Heart right ventricle (tissue), 16 donors: ENCODE data around the gene CXCL13. TPM values are rescaled to one million over a fixed set of nuclear protein-coding genes. Genes with fewer than 3 reads are reported as not detected.

Source experiments
- ATAC-seq, 8 donors: fragments of 200-7000 bp; cut with Tn5 transposase; one replicate each; pipeline ENCODE4 v1.9.1; 2020; ENCODE audit warnings: mild to moderate bottlenecking in 8 of 8, moderate library complexity in 8 of 8, moderate number of reproducible peaks in 1 of 8
- DNase-seq, 2 donors: peaks; one replicate each; pipeline ENCODE4 v3.0.0-alpha.2; 2020
- H3K27ac ChIP-seq, 10 donors: fragments of 200-600 bp; sonication (generic) in 2 of 10; one replicate each; pipeline versions ENCODE4 v1.5.0 to v1.8.0; 2020 to 2022; ENCODE audit warnings: mild to moderate bottlenecking in 3 of 10
- H3K27me3 ChIP-seq, 7 donors: fragments of 200-600 bp; one replicate each; pipeline ENCODE4 v1.8.0; 2021 to 2022; ENCODE audit warnings: mild to moderate bottlenecking in 2 of 7
- H3K36me3 ChIP-seq, 9 donors: fragments of 200-600 bp; sonication (generic) in 1 of 9; one replicate each; pipeline versions ENCODE4 v1.5.0 to v1.8.0; 2020 to 2022; ENCODE audit warnings: mild to moderate bottlenecking in 2 of 9
- H3K4me1 ChIP-seq, 9 donors: fragments of 200-600 bp; sonication (generic) in 1 of 9; one replicate each; pipeline versions ENCODE4 v1.5.0 to v1.8.0; 2020 to 2022; ENCODE audit warnings: mild to moderate bottlenecking in 4 of 9
- H3K4me3 ChIP-seq, 10 donors: fragments of 200-600 bp; sonication (generic) in 2 of 10; one replicate each; pipeline versions ENCODE4 v1.5.0 to v1.8.0; 2020 to 2022; ENCODE audit warnings: mild to moderate bottlenecking in 7 of 10, moderate library complexity in 2 of 10
- H3K9me3 ChIP-seq, 11 donors: fragments of 200-600 bp in 10 of 11; sonication (generic) in 2 of 11; one replicate each; pipeline versions ENCODE4 v1.5.0 to v1.8.0; 2013 to 2022; ENCODE audit warnings: mild to moderate bottlenecking in 2 of 11, control low read depth in 1 of 11, moderate library complexity in 1 of 11
- CTCF ChIP-seq, 9 donors: fragments of 200-600 bp; sonication (generic) in 2 of 9; IDR thresholded peaks; one replicate each; pipeline versions ENCODE4 v1.5.0 to v1.8.0; 2021 to 2022; ENCODE audit warnings: antibody characterized with exemption in 9 of 9, mild to moderate bottlenecking in 5 of 9, moderate library complexity in 1 of 9
- WGBS, 2 donors: extraction: QIAGEN DNeasy Blood & Tissue Kit; methylation state at CpG; one replicate each; pipeline ENCODE4 v1.1.7; 2013; ENCODE audit warnings: inconsistent platforms in 1 of 2; 5-methylcytosine and 5-hydroxymethylcytosine counted together
- intact Hi-C, 10 donors: fragments of 100-400 bp; cut with DNase I; formaldehyde crosslinking; loops; one replicate each; pipeline versions ENCODE4 v1.11.1 to v1.14.2; 2022
- polyA plus RNA-seq, 2 donors: library from polyadenylated mRNA; stranded (reverse); fragments of 200-250 nt; gene quantifications; one replicate each; pipeline ENCODE4 v1.2.3, GENCODE V29; 2013
- total RNA-seq, 10 donors: library from RNA; stranded (reverse); fragmentation: NEBNext Ultra II Directional in 3 of 10; extraction: Animal tissue kit (Norgen Biotek cat#: 25700) in 3 of 10; gene quantifications; one replicate each; pipeline versions ENCODE4 v1.2.1 to v1.2.4, GENCODE V29; 2021 to 2023
- donor health status: Arrhythmogenic right ventricular cardiomyopathy.
- donor health status: ischemic (EF 13 %, LVEDD 7.1; RV severe dilation, severe dysfunction).
- donor health status: healthy with polysubstance abuse.
- donor health status: DM: no; HTN: yes; CAD: no.
- donor health status: DM: no; HTN: no; CAD: no.
- donor health status: ischemic (EF 25% LVEDD 6.9; RV normal size, moderate dysfunction).
- donor health status: ischemic (EF 25% LVEDD 5.7; RV mildly dilated, moderate dysfunction).
- donor health status: healthy.
- donor health status: DM: yes; HTN: yes; CAD: no.
- donor health status: Ischemic cardiomyopathy.
- donor health status: ischemic (EF 35%, LVEDD 5.7; RV mildly dilated, moderate dysfunction).
- donor health status: nonischemic (EF 11% LVEDD 7.7; RV severe dilation, severe dysfunction).
- donor health status: DM: yes; HTN: yes; CAD: no.
- donor health status: PGD.
- donor health status: ischemic (EF 29% LVEDD 5.4; RV normal size, mild dysfunction).
- donor health status: nonischemic (EF 23%, LVEDD 6.1; RV moderate dilation, normal function).

The CXCL13 gene
- total and polyA plus RNA-seq, 12 donors = 0.06 TPM; not detected in 11

GRCh38 chr4:77600521-77601451 lies 4.8 kb upstream of the CXCL13 start:
- DNase-seq = no peak
- H3K4me3 ChIP-seq = no peak overlapping the region
- no peak for ATAC-seq
- H3K9me3 ChIP-seq = peaks cover 0 to 5% (median 0%) of the 10 kb centered on the region in 11 donors
- no peak overlapping the region for H3K27ac ChIP-seq
- WGBS, 2 donors = 30 to 34% methylated on average over 6 of the region's 6 CpGs
- intact Hi-C loops = loop anchor here in 9 of 10 donors (1.0 to 10.0 kb wide), 10 partner anchors 133 to 356 kb away; no protein-coding TSS in a partner anchor
- H3K27me3 ChIP-seq = no peaks in the 10 kb centered on the region
- no peaks in the 10 kb centered on the region for H3K4me1 ChIP-seq
- peak; percentile 43 to 87 (median 76) for TF ChIP-seq CTCF (IDR thresholded peaks at IDR 0.05)
- H3K36me3 ChIP-seq = no peaks in the 10 kb centered on the region

- no peak for TF ChIP-seq CTCF (IDR thresholded peaks at IDR 0.05)
- Histone ChIP-seq H3K27me3 (no peaks in the 10 kb centered on the region), H3K4me1 (no peaks in the 10 kb centered on the region), H3K27ac (no peak overlapping the region), H3K36me3 (no peaks in the 10 kb centered on the region), H3K4me3 (no peak overlapping the region), H3K9me3 (peaks cover 0 to 5% (median 0%) of the 10 kb centered on the region in 11 donors)
- DNase-seq (no peak), ATAC-seq (no peak)
- WGBS, 2 donors = 53% methylated on average over 4 of the region's 4 CpGs
- intact Hi-C loops = loop anchor here in 9 of 10 donors (1.0 to 10.0 kb wide), 10 partner anchors 134 to 357 kb away; no protein-coding TSS in a partner anchor
These were observed 3.9 kb upstream of the CXCL13 start for GRCh38 chr4:77601614-77602187.

GRCh38 chr4:77613267-77613666 lies 7.6 kb downstream of the CXCL13 start:
- no peak for TF ChIP-seq CTCF (IDR thresholded peaks at IDR 0.05)
- no peaks in the 10 kb centered on the region for H3K9me3 ChIP-seq
- intact Hi-C loops = no loop called here
- no peaks in the 10 kb centered on the region for H3K36me3 ChIP-seq
- WGBS, 2 donors = 38 to 49% methylated on average over 7 of the region's 7 CpGs
- DNase-seq (peak; percentile 27 to 70), ATAC-seq (peak; percentile 71 to 96 (median 88))
- H3K27ac ChIP-seq = peak overlapping the region in 5 of 10 donors; percentile 1 to 45 (median 20)
- H3K4me3 ChIP-seq = peak overlapping the region in 4 of 10 donors; percentile 4 to 20 (median 16)
- H3K27me3 ChIP-seq = peaks cover 0 to 5% (median 0%) of the 10 kb centered on the region in 7 donors
- H3K4me1 ChIP-seq = peaks cover 0 to 4% (median 0%) of the 10 kb centered on the region in 9 donors

GRCh38 chr4:77615153-77615552 lies 9.5 kb downstream of the CXCL13 start:
- peaks cover 0 to 5% (median 0%) of the 10 kb centered on the region in 7 donors for H3K27me3 ChIP-seq
- no peaks in the 10 kb centered on the region for H3K9me3 ChIP-seq
- H3K36me3 ChIP-seq = no peaks in the 10 kb centered on the region
- no peak overlapping the region for H3K4me3 ChIP-seq
- DNase-seq (no peak), ATAC-seq (no peak)
- no peak for TF ChIP-seq CTCF (IDR thresholded peaks at IDR 0.05)
- intact Hi-C loops = loop anchor here in 3 of 10 donors (5.0 kb wide), 2 partner anchors 228 to 247 kb away; partner anchors contain the start of gene MRPL1 (in 1 of the 3)
- 87 to 93% methylated on average over 5 of the region's 5 CpGs for WGBS, 2 donors
- peaks cover 0 to 11% (median 4%) of the 10 kb centered on the region in 9 donors for H3K4me1 ChIP-seq
- H3K27ac ChIP-seq = no peak overlapping the region
